Subcutaneous adipose tissue (tissue), 4 donors: ENCODE measurements around the gene SIM2. TPM values are rescaled to one million over a fixed set of nuclear protein-coding genes. Genes with fewer than 3 reads are reported as not detected.

Experiments
- CTCF ChIP-seq: fragments of 450-650 bp; IDR thresholded peaks from one replicate; pipeline ENCODE4 v1.5.1; 2016; ENCODE audit warnings: low read depth, mild to moderate bottlenecking, control low read depth, antibody characterized with exemption, moderate library complexity
- total RNA-seq, 4 donors: library from RNA; depleted of rRNA; stranded (reverse); fragments of >200 nt; gene quantifications; one replicate each; pipeline ENCODE4 v1.1.0, GENCODE V29; 2016

Gene SIM2
- total RNA-seq, 4 donors from 2014 or later: not detected

DNA sequence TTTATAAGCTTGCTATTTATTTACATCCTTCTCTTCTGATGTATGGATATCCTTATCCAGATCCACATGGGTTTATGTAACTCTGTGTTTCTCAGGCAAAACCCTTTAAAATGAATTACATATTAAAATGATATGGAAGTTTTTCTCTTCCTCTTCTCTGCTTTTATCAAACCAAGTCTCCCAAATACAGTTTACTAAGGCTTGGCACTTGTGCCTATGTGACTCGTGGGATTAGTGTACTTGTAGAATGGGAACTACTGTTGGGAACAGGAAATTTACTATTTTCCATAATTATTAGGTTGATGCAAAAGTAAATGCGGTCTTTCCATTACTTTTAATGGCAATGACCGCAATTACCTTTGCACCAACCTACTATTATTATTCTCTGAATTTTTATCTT lies 14.8 kb downstream of the SIM2 start:
- TF ChIP-seq CTCF: no peak

GRCh38 chr21:36716387-36716786 lies 17.5 kb downstream of the SIM2 start:
- no peak for TF ChIP-seq CTCF

DNA sequence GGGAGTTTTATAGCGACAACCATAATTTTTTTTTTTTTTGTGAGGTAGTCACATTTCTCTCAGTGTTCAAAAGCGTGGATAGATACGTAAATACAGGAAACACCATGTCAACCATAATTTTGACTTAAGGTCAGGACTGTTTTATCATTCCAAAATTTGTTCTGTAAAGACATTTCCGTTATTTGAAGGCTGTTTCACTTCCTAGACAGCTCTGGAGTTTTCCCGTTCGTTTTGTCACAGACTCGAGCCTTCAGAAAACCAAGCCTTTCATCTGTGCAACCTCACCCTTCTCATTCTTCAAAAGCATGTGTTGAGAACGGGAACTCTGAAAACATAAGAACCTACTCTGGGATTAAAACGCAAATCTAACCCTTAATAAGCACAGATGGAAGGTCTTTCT lies 17.9 kb downstream of the SIM2 start:
- TF ChIP-seq CTCF: no peak

DNA sequence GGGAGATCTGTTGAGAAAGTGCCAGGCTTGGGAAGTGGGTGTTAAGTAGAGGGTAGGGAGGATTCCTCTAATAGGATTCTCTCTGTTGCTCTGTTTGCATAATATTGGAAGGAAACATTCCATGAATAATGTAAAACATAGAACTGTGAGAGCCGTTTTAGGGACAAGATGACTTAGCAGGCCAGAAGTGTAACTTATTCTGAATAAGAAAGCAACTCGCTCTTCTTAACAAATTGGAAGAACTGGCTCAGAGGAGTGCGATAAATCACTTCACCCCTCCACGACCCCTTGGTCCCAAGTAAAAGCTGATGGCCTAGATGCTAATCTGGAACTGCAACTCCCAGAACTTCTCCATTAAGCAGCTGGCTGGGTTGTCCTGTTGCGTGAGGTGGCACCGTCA lies 19.1 kb downstream of the SIM2 start:
- TF ChIP-seq CTCF: no peak

DNA sequence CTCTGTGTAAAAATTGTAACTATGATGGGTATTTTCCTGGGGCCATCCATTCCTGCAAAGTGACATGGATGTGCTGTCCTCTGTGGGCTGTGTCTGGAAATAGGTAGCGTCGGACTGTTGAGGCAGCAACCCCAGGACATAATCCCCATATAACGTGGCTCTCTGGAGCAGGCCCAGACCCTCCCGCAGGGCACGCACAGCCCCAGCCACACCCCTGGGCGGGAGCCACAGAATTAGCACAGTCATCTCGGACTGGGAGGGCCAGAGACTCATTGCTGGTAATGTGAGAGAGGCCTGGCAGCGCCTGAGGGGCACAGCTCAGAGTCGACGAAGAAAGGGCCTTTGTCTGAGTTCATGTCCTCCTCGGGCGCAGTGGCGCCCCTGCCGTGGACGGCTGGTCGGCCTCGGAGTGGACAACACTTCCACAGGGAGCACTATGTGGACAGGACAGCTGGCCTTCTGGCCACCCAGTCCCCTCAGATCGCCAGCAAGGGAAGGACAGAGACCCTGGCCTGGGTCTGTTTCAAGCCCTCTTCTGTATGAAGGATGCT lies 20.1 kb downstream of the SIM2 start:
- TF ChIP-seq CTCF: no peak

DNA sequence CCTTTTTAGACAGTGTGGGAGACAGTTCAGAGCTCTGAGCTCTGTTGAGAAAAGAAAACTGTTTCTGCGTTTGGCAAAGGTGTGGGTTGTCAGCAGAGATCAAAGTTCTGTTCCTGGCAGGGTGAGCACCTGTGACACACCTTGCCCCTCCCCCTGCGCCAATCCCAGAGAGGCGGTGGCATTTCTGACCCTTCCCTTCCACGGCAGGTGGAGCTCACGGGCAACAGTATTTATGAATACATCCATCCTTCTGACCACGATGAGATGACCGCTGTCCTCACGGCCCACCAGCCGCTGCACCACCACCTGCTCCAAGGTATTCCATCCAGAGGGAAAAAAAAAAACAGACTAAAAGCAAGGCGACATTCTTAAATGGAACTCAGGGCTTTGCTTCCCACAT lies 20.7 kb downstream of the SIM2 start:
- no peak for TF ChIP-seq CTCF

DNA sequence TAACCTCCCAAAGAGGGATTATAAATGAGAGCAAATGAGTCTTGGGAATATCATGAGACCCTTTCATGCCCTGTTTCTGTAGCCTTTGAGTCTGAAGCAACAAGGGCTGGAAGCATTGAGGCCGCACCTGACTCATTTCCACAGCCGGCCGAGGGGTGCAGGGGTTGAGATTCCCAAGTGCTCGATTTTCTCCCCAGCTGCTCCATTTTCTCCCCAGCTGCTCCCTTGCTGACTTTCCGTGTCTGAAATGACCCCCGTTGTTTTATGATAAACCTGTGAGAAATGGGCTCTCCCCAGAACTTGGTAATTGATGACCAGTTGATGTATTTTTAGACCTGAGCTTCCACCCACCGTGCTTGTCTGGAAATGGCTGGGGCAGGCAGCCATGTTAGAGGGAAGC lies 22.9 kb downstream of the SIM2 start:
- no peak for TF ChIP-seq CTCF
